ENCODE measurements around the gene CCT8. TPM values are rescaled to one million over a fixed set of nuclear protein-coding genes. Genes with fewer than 3 reads are reported as not detected.

The CCT8 gene
- total and polyA plus RNA-seq, 4 donors, result 47.0 to 78.2 (median 58.0) TPM

Other genes starting within 250 kb of the CCT8 start
- gene LTN1, start 80.8 kb downstream of the CCT8 start, total RNA-seq, result 10 to 100 TPM; 13.2 to 22.1 TPM
- 1 to 10 TPM; 3.9 to 6.1 TPM for gene LTN1, start 80.8 kb downstream of the CCT8 start, polyA plus RNA-seq
- gene RWDD2B, start 54.3 kb downstream of the CCT8 start, total RNA-seq, result 10 to 100 TPM in 1 of 2 donors, 1 to 10 TPM in 1; 6.1 to 12.5 TPM
- gene RWDD2B, start 54.3 kb downstream of the CCT8 start, polyA plus RNA-seq, result 10 to 100 TPM; 12.5 to 36.3 TPM
- 10 to 100 TPM; 14.5 to 21.8 TPM for gene USP16, start 49.0 kb downstream of the CCT8 start, total RNA-seq
- 10 to 100 TPM; 13.3 to 45.3 TPM for gene USP16, start 49.0 kb downstream of the CCT8 start, polyA plus RNA-seq
- 1 to 10 TPM; 2.6 to 3.5 TPM for gene MAP3K7CL, start 57.0 kb upstream of the CCT8 start, total RNA-seq
- 1 to 10 TPM; 1.4 to 3.5 TPM for gene MAP3K7CL, start 57.0 kb upstream of the CCT8 start, polyA plus RNA-seq
- gene BACH1, start 225.3 kb upstream of the CCT8 start, total RNA-seq, result 10 to 100 TPM; 29.8 to 47.1 TPM
- 1 to 10 TPM; 7.5 to 9.9 TPM for gene BACH1, start 225.3 kb upstream of the CCT8 start, polyA plus RNA-seq

Data from liver (tissue), 4 donors.